Stimulated activated naive CD4-positive, alpha-beta T cell (primary cell): ENCODE data around the gene ATG2A.
A peak's percentile ranks its signal among the peaks of the same experiment; 100 is the strongest.

Source experiments
- DNase-seq, 6 experiments: peaks; one replicate each; lab custom pipeline; 2025; lab: John Stamatoyannopoulos, UW

ATG2A gene

GRCh38 chr11:64884019-64884418, 33.0 kb downstream of the ATG2A start:
- no peak for DNase-seq

DNA sequence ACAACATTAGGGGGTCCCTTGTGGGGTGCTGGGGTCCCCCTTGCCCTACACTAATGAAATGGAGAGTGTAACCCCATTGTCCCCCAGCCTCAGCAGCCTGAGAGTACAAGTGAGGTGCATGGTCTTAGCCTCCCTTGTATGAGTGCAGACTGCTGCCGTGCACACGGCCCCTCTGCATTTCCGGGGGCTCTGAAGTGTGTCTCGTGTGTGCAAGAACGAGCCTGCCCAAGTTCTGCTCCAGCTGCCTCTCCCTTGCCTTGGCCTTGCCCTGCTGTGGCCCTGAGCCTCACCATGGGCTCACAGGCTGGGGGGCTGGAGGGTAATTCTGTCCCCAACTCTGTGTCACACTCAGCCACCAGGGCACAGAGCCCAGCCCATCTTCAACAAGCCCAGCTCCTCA, 33.4 kb downstream of the ATG2A start:
- no peak for DNase-seq

DNA sequence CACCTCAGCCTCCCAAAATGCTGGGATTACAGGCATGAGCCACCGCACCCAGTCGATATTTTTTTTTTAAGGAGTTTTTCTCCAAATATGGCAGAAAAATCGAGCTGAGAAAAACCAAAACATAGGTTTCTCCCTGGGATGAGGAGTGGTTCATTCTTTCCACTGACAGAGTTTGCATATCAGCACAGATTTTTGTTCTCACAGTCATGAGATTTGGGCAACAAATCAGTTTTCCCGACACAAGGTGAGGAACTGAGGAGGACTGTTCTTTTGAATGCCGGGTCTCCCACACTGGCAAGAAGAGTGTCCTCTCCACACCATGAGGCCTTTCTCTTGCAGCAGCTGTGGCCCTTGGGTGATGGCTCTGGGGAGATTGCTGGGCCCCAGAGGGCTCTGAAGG, 34.8 kb downstream of the ATG2A start:
- DNase-seq: no peak

DNA sequence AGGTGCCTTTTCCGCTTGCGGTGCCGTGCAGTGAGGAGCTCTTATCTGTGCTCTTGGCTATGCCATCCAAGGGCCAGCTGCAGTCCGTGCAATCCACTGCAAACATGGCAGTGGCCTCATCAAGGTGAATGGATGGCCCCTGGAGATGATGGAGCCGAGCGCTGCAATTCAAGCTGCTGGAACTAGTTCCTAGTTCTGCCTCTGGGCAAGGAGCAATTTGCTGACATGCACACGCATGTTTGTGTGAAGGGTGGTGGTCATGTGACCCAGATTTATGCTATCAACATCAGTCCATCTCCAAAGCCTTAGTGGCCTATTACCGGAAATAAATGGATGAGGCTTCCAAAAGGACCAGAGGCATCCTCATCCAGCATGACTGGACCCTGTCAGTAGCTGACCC, 35.5 kb downstream of the ATG2A start:
- no peak for DNase-seq

DNA sequence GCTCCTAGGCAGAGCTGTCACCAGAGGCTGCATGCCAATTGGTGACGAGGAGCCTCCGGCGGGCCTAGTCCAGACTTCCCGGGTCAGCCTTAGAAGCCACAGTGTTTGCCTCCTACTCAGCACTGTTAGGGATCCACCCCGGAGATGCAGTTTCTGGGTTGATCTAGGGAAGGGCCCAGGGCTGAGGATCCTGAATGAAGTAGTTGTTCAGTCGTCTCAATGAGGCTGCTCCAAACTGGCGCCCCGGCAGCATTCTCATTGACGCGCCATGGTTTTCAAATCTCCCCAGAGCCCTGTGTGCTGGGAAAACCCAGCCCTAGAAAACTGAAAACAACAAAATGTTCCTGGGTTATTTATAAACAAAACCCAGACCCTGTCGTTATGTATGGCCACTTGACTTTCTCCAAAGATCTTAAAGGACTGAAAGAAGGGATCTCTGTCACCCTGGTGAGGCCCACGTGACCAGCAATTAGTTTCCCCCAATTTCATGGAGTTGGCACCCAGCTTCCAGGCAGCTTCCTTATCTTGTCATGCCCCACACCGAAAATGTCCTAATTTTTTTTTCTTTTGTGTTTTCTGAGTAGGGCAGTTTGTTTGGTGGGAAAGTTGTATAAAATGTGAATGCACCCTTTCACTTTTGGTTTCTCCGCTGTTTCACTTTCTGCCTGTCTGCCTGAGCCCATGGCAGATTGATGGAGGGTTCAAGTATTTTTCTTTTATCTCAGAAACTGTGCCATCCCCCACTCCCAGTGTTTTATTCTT, 36.6 kb downstream of the ATG2A start:
- peak in 5 of 6 experiments; percentile 18 to 44 (median 22) for DNase-seq

DNA sequence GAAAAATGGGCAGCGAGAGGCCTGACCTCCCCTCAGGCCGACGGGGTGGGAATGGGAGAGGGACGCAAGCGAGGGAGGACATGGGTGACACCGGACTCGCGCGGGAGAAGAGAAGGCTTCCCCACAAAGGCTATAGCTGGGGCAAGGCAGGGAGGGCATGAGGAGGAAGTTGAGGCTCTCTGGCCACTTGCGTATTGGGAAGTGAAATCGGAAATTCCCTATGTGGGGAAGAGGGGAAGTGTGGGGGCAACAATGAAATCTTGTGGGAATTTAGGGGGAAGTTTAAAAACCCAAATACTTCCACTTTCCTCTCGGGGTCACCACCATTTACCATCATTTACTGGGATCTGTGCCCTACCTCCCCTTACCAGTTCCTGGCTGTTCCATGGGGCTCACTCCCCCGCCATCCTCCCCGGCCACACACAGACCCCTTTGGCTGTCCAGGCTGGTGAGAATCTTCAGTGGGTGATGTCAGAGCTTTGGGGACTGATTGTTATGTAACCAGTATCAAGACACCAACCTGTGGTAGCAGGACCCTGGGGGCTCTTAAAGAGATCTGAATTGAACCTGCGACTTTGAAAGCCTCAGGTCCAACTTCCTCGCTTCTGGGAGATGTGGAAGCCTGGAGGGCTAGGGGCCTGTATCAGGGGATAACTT, 37.6 kb downstream of the ATG2A start:
- DNase-seq: no peak

DNA sequence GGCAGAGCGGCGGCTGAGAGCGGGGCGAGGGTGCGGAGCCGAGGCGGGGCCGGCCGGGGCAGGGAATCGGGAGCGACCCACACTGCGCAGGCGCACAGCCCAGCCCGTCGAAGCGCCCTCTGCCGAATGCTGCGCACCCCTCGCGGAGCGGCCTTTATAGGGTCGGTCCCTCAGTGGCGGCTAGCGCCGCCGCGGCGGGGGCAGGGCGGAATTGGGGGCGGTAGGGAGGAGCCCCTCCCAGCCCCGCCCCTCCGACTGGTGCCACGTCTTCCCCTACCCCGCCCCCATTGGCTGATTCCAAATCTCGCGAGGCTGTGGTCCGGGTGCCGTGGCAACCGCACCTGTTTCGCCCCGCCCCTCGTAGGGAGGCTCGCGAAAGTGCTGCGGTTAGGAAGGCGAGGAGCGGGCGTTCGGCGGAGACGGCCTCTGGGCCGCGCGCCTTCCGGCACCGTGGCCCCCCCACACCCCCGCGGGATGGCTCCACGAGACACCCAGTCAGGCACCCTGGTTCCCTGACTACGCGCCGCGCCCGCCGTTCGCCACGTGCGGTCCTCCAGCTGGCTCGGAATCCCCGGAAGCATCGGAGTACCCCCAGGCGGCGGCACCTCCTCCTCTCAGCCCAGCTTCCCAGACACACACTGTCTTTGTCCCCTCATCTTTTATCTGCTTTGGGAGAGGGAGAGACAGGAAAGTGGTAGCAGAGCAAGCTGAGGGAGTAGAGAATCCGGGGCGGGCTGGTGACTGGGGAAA, 38.3 kb downstream of the ATG2A start, which contains the start of gene EHD1:
TSS of gene EHD1 (minus strand) at position 128 of the 750 bp plus-strand sequence. CDS start 157 bp downstream, outside the sequence.
- DNase-seq: peak; percentile 98 to 100 (median 99)

DNA sequence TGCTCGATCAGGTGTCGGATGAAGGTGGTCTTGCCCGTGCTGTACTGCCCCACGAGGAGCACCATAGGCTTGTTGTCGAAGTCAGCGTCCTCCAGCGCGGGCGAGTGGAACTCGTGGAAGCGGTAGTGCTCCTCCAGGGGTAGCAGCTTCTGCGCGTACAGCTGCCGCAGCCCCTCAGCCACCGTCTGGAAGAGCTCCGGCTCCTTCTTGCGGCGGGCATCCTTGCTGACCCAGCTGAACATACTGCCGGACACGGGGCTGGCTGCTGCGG, 38.9 kb downstream of the ATG2A start:
- peak in 1 of 6 experiments; percentile 74 for DNase-seq

GRCh38 chr11:64877390-64878222, 39.4 kb downstream of the ATG2A start:
- peak in 4 of 6 experiments; percentile 20 to 52 (median 52) for DNase-seq

DNA sequence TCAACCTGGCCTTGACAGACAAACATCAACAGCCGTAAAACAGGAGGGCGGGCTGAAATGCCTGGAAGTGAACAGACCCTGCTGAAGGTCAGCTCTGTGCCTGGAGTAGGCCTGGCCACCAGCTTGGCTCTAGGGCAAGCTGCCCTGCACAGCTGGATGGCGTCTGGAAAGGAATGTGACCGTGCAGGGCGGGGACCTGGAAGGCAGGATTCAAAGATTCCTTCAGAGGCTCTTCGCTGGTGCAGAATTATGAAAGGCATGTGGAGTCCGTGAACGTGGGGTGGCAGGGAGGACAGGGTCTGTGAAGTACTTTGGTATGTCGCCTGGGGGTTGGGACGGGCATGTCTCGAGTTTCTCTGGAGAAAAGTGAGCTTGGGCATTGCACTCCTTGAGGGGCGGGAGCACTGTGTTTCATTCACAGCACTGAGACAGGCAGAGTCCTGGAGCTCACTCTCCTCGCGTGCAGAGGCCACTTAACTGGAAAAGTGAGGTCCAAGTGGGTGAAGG, 40.1 kb downstream of the ATG2A start:
- no peak for DNase-seq

DNA sequence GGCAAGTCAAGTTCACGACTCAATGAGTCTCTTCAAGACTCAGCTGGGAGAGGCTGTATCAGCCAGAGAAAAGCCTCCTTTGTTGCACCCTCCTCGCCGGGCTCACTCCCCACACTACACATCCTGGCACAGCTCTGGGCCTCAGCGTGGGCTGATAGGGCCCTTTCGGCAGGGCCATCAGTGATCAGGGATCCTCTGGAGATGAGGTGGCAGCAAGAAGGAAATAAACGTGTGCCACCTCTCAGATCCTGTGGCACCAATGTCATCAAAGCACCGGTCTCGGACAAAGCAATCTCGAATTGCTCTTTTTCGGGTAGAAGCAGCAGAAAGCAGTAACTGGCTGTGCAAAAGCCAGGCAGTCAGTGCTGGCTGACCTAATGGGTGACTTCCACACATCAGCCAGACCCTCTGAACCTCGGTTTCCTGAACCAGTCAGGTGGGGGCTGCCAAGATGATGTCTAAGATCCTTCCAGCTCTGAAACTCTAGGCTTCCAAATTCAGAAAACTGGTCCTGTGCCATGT, 40.7 kb downstream of the ATG2A start:
- peak in 1 of 6 experiments; percentile 42 for DNase-seq

GRCh38 chr11:64875369-64876228, 41.4 kb downstream of the ATG2A start:
- peak in 2 of 6 experiments; percentile 18 to 42 for DNase-seq

DNA sequence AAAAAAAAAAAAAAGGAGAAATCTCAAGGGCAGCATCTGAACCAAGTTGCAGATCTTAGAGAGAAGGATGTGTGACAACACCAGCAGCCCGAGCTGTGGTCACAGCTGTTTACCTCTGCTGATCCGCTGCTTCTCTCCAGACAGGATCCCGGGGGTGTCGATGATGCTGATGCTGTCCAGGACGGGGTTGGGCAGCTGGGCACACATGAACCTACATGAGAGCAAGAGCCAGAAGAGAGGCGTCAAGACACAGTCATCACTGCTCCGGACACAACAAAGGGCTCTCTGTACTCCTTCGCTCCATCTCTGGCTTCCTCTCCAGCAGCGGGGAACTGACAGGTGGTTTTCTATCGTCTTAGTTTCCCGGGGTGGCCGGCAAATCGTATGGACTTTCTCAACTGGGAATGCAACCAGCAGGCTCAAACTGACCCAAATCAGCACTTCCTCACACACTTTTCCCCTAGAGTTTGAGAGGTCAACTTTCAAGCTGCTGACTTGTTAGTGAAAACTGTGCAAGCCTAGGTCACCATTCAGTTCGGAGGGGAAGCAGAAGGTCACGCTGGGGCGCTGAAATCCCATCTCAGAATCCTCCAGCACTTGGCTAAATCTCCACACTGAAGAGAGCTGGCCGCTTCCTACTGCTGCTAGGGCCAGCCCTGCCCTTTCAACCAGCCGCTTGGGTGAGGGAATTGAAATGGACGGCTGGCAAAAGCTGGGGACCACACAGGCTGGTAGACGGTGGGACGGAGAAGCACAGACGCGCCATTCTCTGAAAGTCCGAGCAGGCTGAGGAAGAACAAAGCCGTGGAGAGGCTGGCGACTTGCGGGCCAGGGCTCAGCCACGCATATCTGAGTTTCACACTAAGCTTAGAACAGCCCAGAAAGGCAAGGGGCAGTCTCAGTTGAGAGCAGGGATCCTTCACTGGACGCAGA, 42.4 kb downstream of the ATG2A start:
- DNase-seq: no peak

GRCh38 chr11:64872790-64873488, 44.1 kb downstream of the ATG2A start:
- DNase-seq: no peak

GRCh38 chr11:64871492-64871891, 45.5 kb downstream of the ATG2A start:
- no peak for DNase-seq

- DNase-seq: no peak
These were observed 46.0 kb downstream of the ATG2A start for GRCh38 chr11:64870893-64871466.

- DNase-seq: no peak
These were observed 46.7 kb downstream of the ATG2A start for GRCh38 chr11:64870176-64870892.
